ENCODE data around the gene STAC.
"Not testable (repeated sequence)": the region's sequence is repeated elsewhere in the genome, so short reads cannot be mapped to it uniquely, and the experiment has no call there.

GRCh38 chr3:36453213-36453612 is 72.9 kb downstream of the STAC start:
- not testable (repeated sequence) for TF ChIP-seq ZNF8, GLIS3 (CRISPR knock-in tag; IDR thresholded peaks at IDR 0.05)

All from SK-N-SH treated with all-trans-retinoic acid at 6 μM for 48 hours (cell line).